Measurements from ENCODE around the gene MYO15B.

- TF ChIP-seq POLR2A (IDR thresholded peaks at IDR 0.05): no peak
- TF ChIP-seq CTCF (IDR thresholded peaks at IDR 0.05): no peak
Measured at GRCh38 chr17:75624021-75624420, 36.4 kb downstream of the MYO15B start.

All from uterus (tissue), 2 donors.